Right forelimb (tissue), 1 donor: ENCODE results near the gene GAS7.

Source experiments
- DNase-seq: peaks from one replicate; pipeline ENCODE4 v3.0.0-alpha.2; 2018

Gene GAS7

GRCh38 chr17:9875441-9875840 is 323.0 kb downstream of the GAS7 start:
- no peak for DNase-seq

GRCh38 chr17:9874722-9875121 is 323.7 kb downstream of the GAS7 start:
- peak; percentile 7 for DNase-seq

- DNase-seq = no peak
These were observed 325.6 kb downstream of the GAS7 start for GRCh38 chr17:9872852-9873251.

- DNase-seq = no peak
These were observed 329.9 kb downstream of the GAS7 start for GRCh38 chr17:9868552-9868951.

- DNase-seq = no peak
These were observed 332.8 kb downstream of the GAS7 start for GRCh38 chr17:9865586-9865985.

- no peak for DNase-seq
These were observed 335.5 kb downstream of the GAS7 start for GRCh38 chr17:9862949-9863348.

GRCh38 chr17:9862220-9862619 is 336.2 kb downstream of the GAS7 start:
- no peak for DNase-seq

- no peak for DNase-seq
These were observed 337.6 kb downstream of the GAS7 start for GRCh38 chr17:9860851-9861250.
